Sigmoid colon (tissue), 4 donors: Measurements from ENCODE around the gene TRPM3.

Experiments used
- CTCF ChIP-seq, 4 experiments: fragments of 450-650 bp in 3 of 4; fragments of 200-600 bp in 1 of 4; IDR thresholded peaks; one replicate each; pipeline ENCODE4 v1.5.1; 2016 to 2019; ENCODE audit warnings: antibody characterized with exemption in 4 of 4, mild to moderate bottlenecking in 3 of 4, moderate library complexity in 2 of 4
- EP300 ChIP-seq, 4 donors: sonication (generic); formaldehyde crosslinking; IDR thresholded peaks; one replicate each; pipeline ENCODE4 v1.6.1; 2017; ENCODE audit warnings: antibody characterized with exemption in 4 of 4
- POLR2A ChIP-seq, 2 donors: fragments of 450-650 bp; IDR thresholded peaks; one replicate each; pipeline ENCODE4 v1.6.1; 2016; ENCODE audit warnings: antibody characterized with exemption in 2 of 2, mild to moderate bottlenecking in 2 of 2, moderate library complexity in 2 of 2

- TF ChIP-seq CTCF (IDR thresholded peaks at IDR 0.05) (no peak), POLR2A (IDR thresholded peaks at IDR 0.05) (no peak), EP300 (IDR thresholded peaks at IDR 0.05) (no peak)
Measured at GRCh38 chr9:70986984-70987383, 134.4 kb downstream of the TRPM3 start.
